ENCODE measurements around the gene EPAS1.

DNA sequence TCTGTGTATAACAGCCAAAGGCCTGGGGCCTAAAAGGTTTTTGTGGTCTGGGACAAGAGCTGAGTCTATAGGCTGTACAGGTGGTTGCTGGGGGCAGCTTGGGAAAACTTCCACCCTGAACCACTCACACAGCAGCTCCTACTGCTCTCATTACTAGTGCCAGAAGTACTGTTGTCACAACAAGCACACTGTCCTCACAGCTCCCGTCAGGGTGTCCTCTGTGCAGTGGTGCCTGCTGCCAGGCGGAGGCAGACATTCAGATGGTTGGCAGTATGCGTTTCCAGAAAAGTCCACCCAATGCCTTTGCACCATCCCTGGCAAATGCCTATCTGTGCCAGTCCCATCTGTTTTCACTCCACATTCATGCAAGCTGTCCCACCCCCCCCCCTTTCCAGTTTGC is 58.5 kb downstream of the EPAS1 start:
- no peak for TF ChIP-seq EP300 (IDR thresholded peaks at IDR 0.05; ENCODE audit: borderline replicate concordance in 1 of 2, low read depth in 2 of 2, low read length in 2 of 2)
- TF ChIP-seq FOSL1 (IDR thresholded peaks at IDR 0.05; ENCODE audit: insufficient read depth, low read depth, low read length), result no peak
